ENCODE data around the gene CAPZB.

The CAPZB gene

DNA sequence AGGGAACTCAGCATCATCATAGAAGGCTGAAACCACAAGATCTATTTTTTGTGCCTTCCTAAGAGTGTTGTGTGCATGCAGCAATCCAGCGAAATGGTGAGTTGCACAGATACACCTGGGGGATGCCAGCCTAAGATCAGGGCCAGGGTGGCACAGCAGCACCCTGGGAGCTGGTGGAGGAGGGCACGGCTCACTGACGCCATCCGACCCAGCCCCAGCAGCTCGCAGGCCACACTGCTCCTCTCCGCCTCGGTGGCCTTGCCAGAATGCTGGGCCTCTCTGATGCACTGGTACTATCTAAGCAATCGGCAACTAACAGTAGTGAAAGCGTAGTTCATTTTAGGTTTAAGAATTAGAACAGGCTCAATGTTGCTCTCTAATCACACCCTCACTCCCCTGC is 37.8 kb downstream of the CAPZB start:
- Histone ChIP-seq H3K9ac (ENCODE audit: low read length) (no peak overlapping the region), H2AFZ (ENCODE audit: low read length) (no peak overlapping the region), H3F3A (ENCODE audit: insufficient read depth, low read length) (no peaks in the 10 kb centered on the region), H3K9me3 (replicated peaks; ENCODE audit: insufficient read depth, low read length) (no peaks in the 10 kb centered on the region), H3K4me3 (ENCODE audit: low read length) (no peak overlapping the region), H3K36me3 (replicated peaks; ENCODE audit: insufficient read depth, low read length) (no peaks in the 10 kb centered on the region; the same call in 1 of the 2 replicates), H4K20me1 (ENCODE audit: insufficient read depth, low read length) (peaks cover 11% of the 10 kb centered on the region), H3K4me2 (ENCODE audit: low read depth, low read length) (no peak overlapping the region), H3K79me2 (ENCODE audit: low read length) (peaks cover 92% of the 10 kb centered on the region), H3K27ac (ENCODE audit: low read length) (no peak overlapping the region), H3K4me1 (ENCODE audit: low read length) (no peaks in the 10 kb centered on the region), H3K27me3 (replicated peaks; ENCODE audit: insufficient read depth, low read length) (no peaks in the 10 kb centered on the region), H3K9me2 (replicated peaks; ENCODE audit: insufficient read depth, low read length) (no peaks in the 10 kb centered on the region)
- TF ChIP-seq EZH2 (optimal IDR thresholded peaks at IDR 0.05; ENCODE audit: low read depth, low read length) (no peak), EZH2phosphoT487 (IDR thresholded peaks at IDR 0.05; ENCODE audit: low read length) (no peak)
- TF ChIP-seq, protein P1, sequence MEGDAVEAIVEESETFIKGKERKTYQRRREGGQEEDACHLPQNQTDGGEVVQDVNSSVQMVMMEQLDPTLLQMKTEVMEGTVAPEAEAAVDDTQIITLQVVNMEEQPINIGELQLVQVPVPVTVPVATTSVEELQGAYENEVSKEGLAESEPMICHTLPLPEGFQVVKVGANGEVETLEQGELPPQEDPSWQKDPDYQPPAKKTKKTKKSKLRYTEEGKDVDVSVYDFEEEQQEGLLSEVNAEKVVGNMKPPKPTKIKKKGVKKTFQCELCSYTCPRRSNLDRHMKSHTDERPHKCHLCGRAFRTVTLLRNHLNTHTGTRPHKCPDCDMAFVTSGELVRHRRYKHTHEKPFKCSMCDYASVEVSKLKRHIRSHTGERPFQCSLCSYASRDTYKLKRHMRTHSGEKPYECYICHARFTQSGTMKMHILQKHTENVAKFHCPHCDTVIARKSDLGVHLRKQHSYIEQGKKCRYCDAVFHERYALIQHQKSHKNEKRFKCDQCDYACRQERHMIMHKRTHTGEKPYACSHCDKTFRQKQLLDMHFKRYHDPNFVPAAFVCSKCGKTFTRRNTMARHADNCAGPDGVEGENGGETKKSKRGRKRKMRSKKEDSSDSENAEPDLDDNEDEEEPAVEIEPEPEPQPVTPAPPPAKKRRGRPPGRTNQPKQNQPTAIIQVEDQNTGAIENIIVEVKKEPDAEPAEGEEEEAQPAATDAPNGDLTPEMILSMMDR (IDR thresholded peaks at IDR 0.05; ENCODE audit: low read length): no peak
- DNase-seq: no peak

DNA sequence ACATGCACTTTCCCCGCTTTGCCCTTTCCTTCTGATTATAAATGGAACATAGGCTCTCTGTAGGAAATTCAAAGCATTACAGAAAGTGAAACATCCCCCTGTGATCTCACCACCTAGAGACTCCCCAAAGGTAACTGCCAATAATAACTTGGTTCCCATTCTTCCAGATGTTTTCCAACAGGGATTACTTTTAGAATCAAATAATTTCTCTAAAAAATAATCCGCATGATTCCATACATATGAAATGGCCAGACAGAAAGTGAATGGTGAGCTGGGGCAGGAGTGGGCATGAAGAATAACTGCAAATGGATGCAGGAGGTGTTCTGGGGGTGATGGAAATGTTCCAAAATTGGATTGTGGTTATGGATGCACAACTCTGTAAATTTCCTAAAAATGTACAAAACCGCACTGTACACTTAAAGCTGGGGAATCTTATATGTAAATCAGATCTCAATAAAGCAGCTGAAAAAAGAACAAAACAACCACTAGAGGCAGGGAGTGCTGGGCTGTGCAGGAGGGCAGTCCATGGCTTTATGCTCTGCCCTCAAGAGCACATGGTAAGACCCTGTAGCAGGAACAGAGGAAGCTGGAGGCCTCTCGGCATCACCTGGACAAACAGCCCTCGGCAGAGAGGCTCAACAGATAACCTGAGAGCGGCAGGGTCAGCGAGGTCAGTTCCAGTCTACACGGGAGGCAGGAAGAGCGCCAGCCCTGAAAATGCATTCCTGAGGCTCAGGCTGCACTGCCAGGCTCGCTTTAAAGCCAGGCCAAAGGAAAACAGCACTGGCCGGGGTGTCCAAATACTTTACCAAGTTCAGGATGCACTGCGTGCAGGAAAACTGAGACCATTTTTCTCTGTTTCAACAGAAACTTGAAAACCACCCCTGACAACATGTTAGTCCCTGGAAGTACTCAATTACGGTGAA is 39.7 kb downstream of the CAPZB start:
- DNase-seq: no peak

DNA sequence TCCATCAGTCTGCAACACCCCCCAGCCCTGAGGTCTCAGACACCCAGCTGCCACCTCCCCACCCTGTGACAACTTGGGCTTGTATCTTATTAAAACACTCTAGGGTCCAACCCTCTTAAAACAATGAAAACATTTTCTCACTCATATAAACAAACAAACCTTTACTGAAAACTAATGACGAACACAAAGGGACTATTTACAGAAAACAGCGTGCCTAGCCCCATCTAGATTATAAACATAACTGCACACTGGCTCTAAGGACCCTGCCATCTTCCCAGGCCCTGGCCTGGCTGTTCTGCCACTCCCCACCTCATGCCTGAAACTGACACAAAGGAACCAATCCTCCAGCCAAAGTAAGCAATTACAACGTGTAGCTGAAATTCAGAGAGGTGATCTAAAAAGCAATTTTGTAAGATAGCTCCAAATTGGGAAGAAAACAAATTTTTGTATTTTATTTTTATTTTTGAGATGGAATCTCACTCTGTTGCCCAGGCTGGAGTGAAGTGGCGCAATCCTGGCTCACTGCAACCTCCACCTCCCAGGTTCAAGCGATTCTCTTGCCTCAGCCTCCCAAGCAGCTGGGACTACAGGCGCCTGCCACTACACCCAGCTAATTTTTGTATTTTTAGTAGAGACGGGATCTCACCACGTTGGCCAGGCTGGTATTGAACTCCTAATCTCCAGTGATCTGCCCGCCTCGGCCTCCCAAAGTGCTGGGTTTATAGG is 40.9 kb downstream of the CAPZB start:
- H2AFZ ChIP-seq (ENCODE audit: low read length): no peak overlapping the region
- DNase-seq: no peak
- H3K36me3 ChIP-seq (replicated peaks; ENCODE audit: insufficient read depth, low read length): no peaks in the 10 kb centered on the region; the same call in 1 of the 2 replicates
- H3F3A ChIP-seq (ENCODE audit: insufficient read depth, low read length): no peaks in the 10 kb centered on the region
- no peak overlapping the region for H3K9ac ChIP-seq (ENCODE audit: low read length)
- no peak for TF ChIP-seq EZH2phosphoT487 (IDR thresholded peaks at IDR 0.05; ENCODE audit: low read length)
- TF ChIP-seq EZH2 (optimal IDR thresholded peaks at IDR 0.05; ENCODE audit: low read depth, low read length): no peak
- TF ChIP-seq, protein P1 (IDR thresholded peaks at IDR 0.05; ENCODE audit: low read length): no peak
- H3K79me2 ChIP-seq (ENCODE audit: low read length): peaks cover 89% of the 10 kb centered on the region
- no peaks in the 10 kb centered on the region for H3K4me1 ChIP-seq (ENCODE audit: low read length)
- H4K20me1 ChIP-seq (ENCODE audit: insufficient read depth, low read length): peaks cover 6% of the 10 kb centered on the region
- H3K9me3 ChIP-seq (replicated peaks; ENCODE audit: insufficient read depth, low read length): no peaks in the 10 kb centered on the region
- no peak overlapping the region for H3K27ac ChIP-seq (ENCODE audit: low read length)
- no peak overlapping the region for H3K4me3 ChIP-seq (ENCODE audit: low read length)
- no peak overlapping the region for H3K4me2 ChIP-seq (ENCODE audit: low read depth, low read length)
- H3K27me3 ChIP-seq (replicated peaks; ENCODE audit: insufficient read depth, low read length): no peaks in the 10 kb centered on the region
- no peaks in the 10 kb centered on the region for H3K9me2 ChIP-seq (replicated peaks; ENCODE audit: insufficient read depth, low read length)

More for the DNA sequence above, 39.7 kb downstream of the CAPZB start:
- H3K4me3 ChIP-seq (ENCODE audit: low read length): no peak overlapping the region
- H3K4me1 ChIP-seq (ENCODE audit: low read length): no peaks in the 10 kb centered on the region
- H3K9me2 ChIP-seq (replicated peaks; ENCODE audit: insufficient read depth, low read length): no peaks in the 10 kb centered on the region
- H3K27me3 ChIP-seq (replicated peaks; ENCODE audit: insufficient read depth, low read length): no peaks in the 10 kb centered on the region
- no peak overlapping the region for H2AFZ ChIP-seq (ENCODE audit: low read length)
- no peaks in the 10 kb centered on the region; the same call in 1 of the 2 replicates for H3K36me3 ChIP-seq (replicated peaks; ENCODE audit: insufficient read depth, low read length)
- peaks cover 6% of the 10 kb centered on the region for H4K20me1 ChIP-seq (ENCODE audit: insufficient read depth, low read length)
- H3K4me2 ChIP-seq (ENCODE audit: low read depth, low read length): no peak overlapping the region
- peaks cover 90% of the 10 kb centered on the region for H3K79me2 ChIP-seq (ENCODE audit: low read length)
- H3K27ac ChIP-seq (ENCODE audit: low read length): no peak overlapping the region
- no peak overlapping the region for H3K9ac ChIP-seq (ENCODE audit: low read length)
- no peaks in the 10 kb centered on the region for H3F3A ChIP-seq (ENCODE audit: insufficient read depth, low read length)
- TF ChIP-seq EZH2 (optimal IDR thresholded peaks at IDR 0.05; ENCODE audit: low read depth, low read length) (no peak), EZH2phosphoT487 (IDR thresholded peaks at IDR 0.05; ENCODE audit: low read length) (no peak)
- TF ChIP-seq, protein P1 (IDR thresholded peaks at IDR 0.05; ENCODE audit: low read length): no peak
- H3K9me3 ChIP-seq (replicated peaks; ENCODE audit: insufficient read depth, low read length): no peaks in the 10 kb centered on the region
